ENCODE results near the gene LGR4.

DNA sequence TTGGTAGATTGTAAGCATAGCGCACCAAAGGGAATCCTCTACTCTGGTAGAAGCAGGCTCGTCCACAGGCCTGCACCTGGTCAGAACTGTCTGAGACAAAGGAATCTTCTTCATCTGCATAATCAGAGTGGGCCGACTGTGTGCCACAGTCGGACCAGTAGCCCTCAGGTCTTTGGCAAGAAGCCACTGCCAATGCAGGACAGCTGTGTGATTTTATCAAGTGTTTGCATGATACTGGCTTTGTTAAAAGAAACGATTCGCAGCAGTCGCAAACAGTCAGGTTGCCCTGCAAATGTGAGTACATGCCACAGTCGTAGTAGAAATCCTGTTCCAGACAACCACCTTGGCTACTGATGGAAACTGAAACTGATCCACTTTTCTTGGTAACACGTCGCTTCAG is 104.7 kb downstream of the LGR4 start:
- TF ChIP-seq CTCF (IDR thresholded peaks at IDR 0.05) (no peak), POLR2A (IDR thresholded peaks at IDR 0.05) (no peak)

Data from testis (tissue), 2 donors.